Erythroblast (primary cell): ENCODE measurements around the gene LRMDA.

Source experiments
- GATA1 ChIP-seq: IDR thresholded peaks from 2 replicates; pipeline ENCODE4 v1.6.1; 2011; ENCODE audit warnings: low read depth, mild to moderate bottlenecking, control low read depth, low read length, moderate library complexity
- POLR2A ChIP-seq: IDR thresholded peaks from 2 replicates; pipeline ENCODE4 v1.6.1; 2011; ENCODE audit warnings: mild to moderate bottlenecking, low read length

- TF ChIP-seq POLR2A (no peak), GATA1 (no peak)
Observed at GRCh38 chr10:76459016-76459730, 1027.7 kb downstream of the LRMDA start.
